MM.1S (cell line): ENCODE results near the gene TRIM58.

Source experiments
- DNase-seq: peaks from one replicate; pipeline ENCODE4 v3.0.0-alpha.2; 2015
- H2AFZ ChIP-seq: fragments of 300-600 bp; sonication (generic); 2 replicates; pipeline ENCODE4 v1.6.0; 2016; ENCODE audit warnings: antibody characterized with exemption, low read length
- H3F3A ChIP-seq: fragments of 300-600 bp; sonication (generic); 2 replicates; pipeline ENCODE4 v1.6.1; 2016; ENCODE audit warnings: mild to moderate bottlenecking, antibody characterized with exemption, low read length, moderate library complexity, mixed read lengths; ENCODE audit not compliant: insufficient read depth
- H3K27ac ChIP-seq: fragments of 300-600 bp; sonication (generic); 2 replicates; pipeline ENCODE4 v1.5.1; 2016; ENCODE audit warnings: mild to moderate bottlenecking, low read length
- H3K27me3 ChIP-seq: fragments of 300-600 bp; sonication (generic); replicated peaks from 2 replicates; pipeline ENCODE4 v1.6.0; 2016; ENCODE audit warnings: low read length; ENCODE audit not compliant: insufficient read depth
- H3K36me3 ChIP-seq: fragments of 300-600 bp; sonication (generic); replicated peaks from 2 replicates; pipeline ENCODE4 v1.6.1; 2016; ENCODE audit warnings: mild to moderate bottlenecking, low read length, mixed read lengths; ENCODE audit not compliant: insufficient read depth
- H3K4me1 ChIP-seq: fragments of 300-600 bp; sonication (generic); 2 replicates; pipeline ENCODE4 v1.6.1; 2016; ENCODE audit warnings: low read length, mixed read lengths
- H3K4me2 ChIP-seq: fragments of 300-600 bp; sonication (generic); 2 replicates; pipeline ENCODE4 v1.6.0; 2016; ENCODE audit warnings: low read depth, low read length
- H3K4me3 ChIP-seq: fragments of 300-600 bp; sonication (generic); 2 replicates; pipeline ENCODE4 v1.5.1; 2016; ENCODE audit warnings: low read length, mixed read lengths
- H3K79me2 ChIP-seq: fragments of 300-600 bp; sonication (generic); 2 replicates; pipeline ENCODE4 v1.6.1; 2016; ENCODE audit warnings: mixed run types, low read length, mixed read lengths
- H3K9ac ChIP-seq: fragments of 300-600 bp; sonication (generic); 2 replicates; pipeline ENCODE4 v1.6.1; 2016; ENCODE audit warnings: low read length, mixed read lengths
- H3K9me2 ChIP-seq: fragments of 300-600 bp; sonication (generic); replicated peaks from 2 replicates; pipeline ENCODE4 v1.6.1; 2016; ENCODE audit warnings: mild to moderate bottlenecking, low read length, mixed read lengths; ENCODE audit not compliant: insufficient read depth
- H3K9me3 ChIP-seq: fragments of 300-600 bp; sonication (generic); replicated peaks from 2 replicates; pipeline ENCODE4 v1.6.1; 2016; ENCODE audit warnings: mild to moderate bottlenecking, low read length, mixed read lengths; ENCODE audit not compliant: insufficient read depth
- H4K20me1 ChIP-seq: fragments of 300-600 bp; sonication (generic); 2 replicates; pipeline ENCODE4 v1.6.1; 2016; ENCODE audit warnings: mild to moderate bottlenecking, low read length, moderate library complexity, mixed read lengths; ENCODE audit not compliant: insufficient read depth
- EZH2 ChIP-seq: fragments of 300-600 bp; sonication (generic); optimal IDR thresholded peaks from 2 replicates; pipeline ENCODE3; 2017; ENCODE audit warnings: low read depth, mild to moderate bottlenecking, antibody characterized with exemption, low read length, mixed read lengths
- EZH2phosphoT487 ChIP-seq: fragments of 300-600 bp; sonication (generic); IDR thresholded peaks from 2 replicates; pipeline ENCODE4 v1.6.1; 2018; ENCODE audit warnings: antibody characterized with exemption, low read length
- TF ChIP-seq, protein P1 (sequence below): fragments of 300-600 bp; sonication (generic); IDR thresholded peaks from 2 replicates; pipeline ENCODE4 v1.5.1; 2016; ENCODE audit warnings: antibody characterized with exemption, low read length, mixed read lengths

TRIM58 gene

GRCh38 chr1:247845011-247845692 lies 11.8 kb upstream of the TRIM58 start:
- no peaks in the 10 kb centered on the region for H3K36me3 ChIP-seq
- H4K20me1 ChIP-seq, result no peaks in the 10 kb centered on the region
- DNase-seq, result no peak
- no peaks in the 10 kb centered on the region for H3K9me3 ChIP-seq
- H3K4me3 ChIP-seq, result no peak overlapping the region
- no peak for TF ChIP-seq EZH2
- TF ChIP-seq, protein P1, sequence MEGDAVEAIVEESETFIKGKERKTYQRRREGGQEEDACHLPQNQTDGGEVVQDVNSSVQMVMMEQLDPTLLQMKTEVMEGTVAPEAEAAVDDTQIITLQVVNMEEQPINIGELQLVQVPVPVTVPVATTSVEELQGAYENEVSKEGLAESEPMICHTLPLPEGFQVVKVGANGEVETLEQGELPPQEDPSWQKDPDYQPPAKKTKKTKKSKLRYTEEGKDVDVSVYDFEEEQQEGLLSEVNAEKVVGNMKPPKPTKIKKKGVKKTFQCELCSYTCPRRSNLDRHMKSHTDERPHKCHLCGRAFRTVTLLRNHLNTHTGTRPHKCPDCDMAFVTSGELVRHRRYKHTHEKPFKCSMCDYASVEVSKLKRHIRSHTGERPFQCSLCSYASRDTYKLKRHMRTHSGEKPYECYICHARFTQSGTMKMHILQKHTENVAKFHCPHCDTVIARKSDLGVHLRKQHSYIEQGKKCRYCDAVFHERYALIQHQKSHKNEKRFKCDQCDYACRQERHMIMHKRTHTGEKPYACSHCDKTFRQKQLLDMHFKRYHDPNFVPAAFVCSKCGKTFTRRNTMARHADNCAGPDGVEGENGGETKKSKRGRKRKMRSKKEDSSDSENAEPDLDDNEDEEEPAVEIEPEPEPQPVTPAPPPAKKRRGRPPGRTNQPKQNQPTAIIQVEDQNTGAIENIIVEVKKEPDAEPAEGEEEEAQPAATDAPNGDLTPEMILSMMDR, result no peak
- TF ChIP-seq EZH2phosphoT487, result no peak
- H3F3A ChIP-seq, result no peaks in the 10 kb centered on the region
- H3K27me3 ChIP-seq, result no peaks in the 10 kb centered on the region
- no peaks in the 10 kb centered on the region for H3K9me2 ChIP-seq
- H3K4me2 ChIP-seq, result no peak overlapping the region
- H2AFZ ChIP-seq, result no peak overlapping the region
- H3K27ac ChIP-seq, result no peak overlapping the region
- H3K79me2 ChIP-seq, result no peaks in the 10 kb centered on the region
- no peaks in the 10 kb centered on the region for H3K4me1 ChIP-seq
- H3K9ac ChIP-seq, result no peak overlapping the region

- no peaks in the 10 kb centered on the region for H3F3A ChIP-seq
- H3K4me3 ChIP-seq, result no peak overlapping the region
- no peak for DNase-seq
- H3K9ac ChIP-seq, result no peak overlapping the region
- H4K20me1 ChIP-seq, result no peaks in the 10 kb centered on the region
- H3K79me2 ChIP-seq, result no peaks in the 10 kb centered on the region
- no peak overlapping the region for H3K27ac ChIP-seq
- H3K9me2 ChIP-seq, result no peaks in the 10 kb centered on the region
- H3K36me3 ChIP-seq, result no peaks in the 10 kb centered on the region
- no peaks in the 10 kb centered on the region for H3K27me3 ChIP-seq
- TF ChIP-seq, protein P1, result no peak
- no peak for TF ChIP-seq EZH2phosphoT487
- TF ChIP-seq EZH2, result no peak
- H3K9me3 ChIP-seq, result no peaks in the 10 kb centered on the region
- H3K4me2 ChIP-seq, result no peak overlapping the region
- no peaks in the 10 kb centered on the region for H3K4me1 ChIP-seq
- no peak overlapping the region for H2AFZ ChIP-seq
These were observed 11.3 kb upstream of the TRIM58 start for GRCh38 chr1:247845693-247846017.

GRCh38 chr1:247848346-247848745 lies 8.6 kb upstream of the TRIM58 start:
- Histone ChIP-seq H3K27me3 (no peaks in the 10 kb centered on the region), H3K9ac (no peak overlapping the region), H4K20me1 (no peaks in the 10 kb centered on the region), H3F3A (no peaks in the 10 kb centered on the region), H3K4me3 (no peak overlapping the region), H3K9me2 (no peaks in the 10 kb centered on the region), H3K4me2 (no peak overlapping the region), H3K79me2 (no peaks in the 10 kb centered on the region), H3K36me3 (no peaks in the 10 kb centered on the region), H3K4me1 (no peaks in the 10 kb centered on the region), H3K27ac (no peak overlapping the region), H2AFZ (no peak overlapping the region), H3K9me3 (no peaks in the 10 kb centered on the region)
- no peak for DNase-seq
- TF ChIP-seq EZH2 (no peak), EZH2phosphoT487 (no peak)
- TF ChIP-seq, protein P1, result no peak
